Measurements from ENCODE around the gene SLX9.

The SLX9 gene

DNA sequence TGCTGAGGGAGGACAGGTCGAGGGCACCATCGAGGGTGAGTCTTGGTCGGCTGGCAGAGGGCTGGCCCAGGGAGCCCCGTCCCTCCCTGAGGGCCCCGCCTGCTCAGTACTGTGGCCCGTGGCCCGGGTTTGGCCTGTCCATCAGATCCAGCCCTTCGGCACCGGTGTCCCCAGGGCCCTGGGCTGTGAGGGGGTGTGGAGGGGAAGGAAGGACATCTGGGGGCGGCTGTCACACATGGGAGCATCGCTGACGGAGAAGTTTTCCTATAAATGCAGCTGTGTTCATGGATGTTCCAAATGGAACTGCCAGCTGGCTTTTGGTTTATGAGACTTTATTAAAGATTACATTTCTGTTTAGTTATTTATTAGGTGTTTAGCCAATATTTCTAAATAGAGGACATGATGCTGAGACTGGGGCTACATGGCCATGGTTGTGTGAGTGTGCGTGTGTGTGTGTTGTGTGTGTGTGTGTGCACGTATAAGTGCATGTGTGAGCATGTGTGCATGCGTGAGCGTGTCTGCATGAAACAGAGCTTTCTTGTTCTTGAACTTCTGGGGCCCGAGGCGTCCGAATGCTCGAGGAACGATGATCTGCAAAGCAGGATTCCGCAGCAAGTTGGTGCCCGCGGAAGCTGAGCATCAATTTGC, 54.3 kb downstream of the SLX9 start:
- no peak for DNase-seq

DNA sequence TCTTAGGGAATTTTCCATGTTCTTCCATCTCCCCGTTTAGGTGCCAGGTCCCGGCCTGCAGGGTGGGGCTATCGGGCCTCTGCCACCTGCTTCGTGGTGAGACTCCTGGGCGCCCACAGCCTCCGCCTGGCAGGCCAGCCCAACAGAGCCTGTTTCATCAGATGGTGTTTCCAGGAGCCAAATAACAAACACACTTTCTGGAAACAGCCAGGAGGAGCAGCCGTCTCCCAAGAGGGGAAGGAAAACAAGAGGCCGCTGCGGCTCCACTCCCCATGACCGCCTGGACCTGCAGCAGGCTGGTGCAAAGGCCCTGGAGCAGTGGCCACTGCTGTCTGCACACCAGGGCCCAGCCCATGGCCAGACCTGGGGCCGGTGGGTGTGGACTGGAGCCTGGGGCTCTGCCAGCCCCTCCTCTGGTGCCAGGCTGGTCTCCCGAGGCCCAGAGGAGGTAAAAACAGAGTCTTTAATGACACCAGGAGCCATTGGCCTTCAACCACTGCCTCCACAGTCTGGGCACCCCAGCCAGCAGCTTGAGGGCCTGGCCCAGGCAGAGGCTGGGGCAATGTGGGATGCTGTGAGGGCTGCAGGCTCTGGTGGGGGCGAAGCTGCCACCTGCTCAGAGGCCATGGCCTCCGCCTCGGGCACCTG, 55.0 kb downstream of the SLX9 start:
- DNase-seq = no peak

DNA sequence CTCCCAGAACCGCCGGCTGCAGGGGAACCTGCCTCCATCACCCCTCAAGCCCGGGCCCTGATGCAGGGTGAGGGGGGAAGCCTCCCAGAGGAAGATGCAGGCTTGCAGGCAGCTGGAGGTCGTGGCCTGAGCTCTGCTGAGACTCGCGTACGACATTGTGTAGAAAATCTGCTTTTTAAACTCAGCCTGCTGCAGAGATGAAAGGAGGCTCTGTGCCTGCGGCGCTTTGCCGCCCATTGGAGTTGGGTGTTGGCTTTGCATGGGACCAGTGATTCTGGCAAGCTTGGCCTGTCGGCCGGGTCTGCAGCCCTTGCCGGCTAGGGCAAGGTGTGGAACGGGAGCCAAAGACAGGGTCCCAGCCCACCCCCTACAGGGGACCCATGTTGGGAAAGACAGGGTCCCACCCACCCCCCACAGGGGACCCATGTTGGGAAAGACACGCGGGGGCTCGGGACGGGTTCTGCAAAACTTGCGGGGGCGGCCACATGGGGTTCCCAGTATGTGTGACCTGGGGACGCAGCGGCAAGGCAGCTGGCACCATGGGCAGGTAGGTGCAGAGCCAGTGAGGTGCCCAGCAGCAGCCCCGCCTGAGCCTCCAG, 55.6 kb downstream of the SLX9 start:
- DNase-seq = no peak

DNA sequence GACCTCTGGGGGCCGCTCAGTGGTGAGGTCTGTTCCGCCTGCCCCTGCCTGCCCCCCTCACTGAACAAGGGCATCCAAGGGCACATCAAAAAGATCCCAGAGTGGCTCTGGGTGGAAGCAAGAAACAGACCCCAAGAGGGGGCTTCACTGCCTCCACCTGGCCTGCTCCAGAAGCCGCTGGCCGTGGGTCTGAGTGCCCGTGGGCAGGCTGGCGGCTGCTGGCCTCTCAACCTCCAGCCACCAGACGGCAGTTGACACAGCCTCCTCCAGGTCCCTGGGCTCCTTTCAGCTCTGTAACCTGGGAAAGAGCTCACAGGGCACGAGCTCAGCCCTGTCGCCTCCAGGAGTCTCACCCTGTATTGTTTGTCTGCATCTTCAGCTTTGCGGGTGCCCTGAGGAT, 56.3 kb downstream of the SLX9 start:
- DNase-seq = no peak

DNA sequence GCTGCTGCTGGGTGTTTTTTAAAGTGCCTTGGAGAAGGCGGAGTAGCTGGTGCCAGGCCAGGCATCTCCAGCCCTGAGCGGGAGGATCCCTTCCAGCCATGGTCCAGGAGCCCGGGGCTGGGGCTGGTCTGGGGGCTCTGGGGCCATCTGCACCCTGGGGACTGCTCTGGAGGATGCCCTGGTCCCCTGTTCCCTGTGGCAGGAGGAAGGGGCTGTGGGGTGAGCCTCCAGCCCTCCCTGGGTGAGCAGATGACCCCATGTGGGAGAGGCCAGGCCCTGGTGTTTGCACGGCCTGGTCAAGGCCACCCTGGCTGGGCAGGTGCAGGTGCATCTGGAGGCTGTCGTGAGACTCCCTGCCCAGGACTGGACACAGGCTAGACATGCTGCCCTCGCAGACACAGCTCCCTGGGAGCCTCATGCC, 56.7 kb downstream of the SLX9 start:
- no peak for DNase-seq

DNA sequence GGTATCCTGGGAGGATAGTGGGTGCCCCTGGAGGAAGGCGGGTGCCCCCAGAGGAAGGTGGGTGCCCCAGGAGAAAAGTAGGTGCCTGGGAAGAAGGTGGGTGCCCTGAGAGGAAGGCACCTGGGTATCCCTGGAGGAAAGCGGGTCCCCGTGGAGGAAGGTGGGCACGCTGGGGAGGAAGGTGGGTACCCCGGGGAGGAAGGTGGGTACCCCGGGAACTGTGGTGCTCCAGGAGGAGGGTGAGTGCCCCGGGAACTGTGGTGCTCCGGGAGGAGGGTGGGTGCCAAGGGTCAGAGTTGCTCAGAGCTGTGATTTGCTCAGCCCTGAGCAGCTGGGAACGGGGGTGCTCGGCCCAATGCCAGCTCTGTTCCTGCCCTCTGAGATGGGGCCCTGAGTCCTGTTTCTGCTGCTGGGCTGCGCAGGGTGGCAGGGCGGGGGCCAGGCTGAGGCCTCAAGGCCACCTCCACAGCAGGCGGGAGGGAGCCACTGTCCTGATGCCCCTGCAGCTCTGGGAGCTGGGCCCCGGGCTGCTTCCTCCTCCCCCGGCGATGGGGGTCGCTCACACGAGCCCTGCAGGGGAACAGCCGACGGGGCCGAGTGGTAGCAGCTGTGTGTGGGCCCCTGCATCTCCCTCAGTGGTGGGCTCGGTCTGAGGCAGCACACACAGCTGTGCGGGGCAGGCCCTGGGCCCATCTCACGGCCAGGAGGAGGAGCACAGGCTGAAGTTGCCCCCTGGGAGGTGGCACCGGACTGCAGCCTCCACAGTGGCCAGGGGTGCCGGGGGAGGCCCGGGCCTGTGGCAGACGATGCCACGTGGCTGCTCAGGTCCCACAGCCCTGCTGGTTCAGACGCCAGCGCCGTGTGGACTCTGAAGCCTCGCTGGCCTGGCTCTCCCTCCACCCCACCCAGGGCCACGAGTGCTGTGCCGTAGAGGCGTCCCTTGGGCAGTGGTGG, 57.4 kb downstream of the SLX9 start:
- no peak for DNase-seq

GRCh38 chr21:44998086-44998620, 58.3 kb downstream of the SLX9 start:
- DNase-seq = no peak

DNA sequence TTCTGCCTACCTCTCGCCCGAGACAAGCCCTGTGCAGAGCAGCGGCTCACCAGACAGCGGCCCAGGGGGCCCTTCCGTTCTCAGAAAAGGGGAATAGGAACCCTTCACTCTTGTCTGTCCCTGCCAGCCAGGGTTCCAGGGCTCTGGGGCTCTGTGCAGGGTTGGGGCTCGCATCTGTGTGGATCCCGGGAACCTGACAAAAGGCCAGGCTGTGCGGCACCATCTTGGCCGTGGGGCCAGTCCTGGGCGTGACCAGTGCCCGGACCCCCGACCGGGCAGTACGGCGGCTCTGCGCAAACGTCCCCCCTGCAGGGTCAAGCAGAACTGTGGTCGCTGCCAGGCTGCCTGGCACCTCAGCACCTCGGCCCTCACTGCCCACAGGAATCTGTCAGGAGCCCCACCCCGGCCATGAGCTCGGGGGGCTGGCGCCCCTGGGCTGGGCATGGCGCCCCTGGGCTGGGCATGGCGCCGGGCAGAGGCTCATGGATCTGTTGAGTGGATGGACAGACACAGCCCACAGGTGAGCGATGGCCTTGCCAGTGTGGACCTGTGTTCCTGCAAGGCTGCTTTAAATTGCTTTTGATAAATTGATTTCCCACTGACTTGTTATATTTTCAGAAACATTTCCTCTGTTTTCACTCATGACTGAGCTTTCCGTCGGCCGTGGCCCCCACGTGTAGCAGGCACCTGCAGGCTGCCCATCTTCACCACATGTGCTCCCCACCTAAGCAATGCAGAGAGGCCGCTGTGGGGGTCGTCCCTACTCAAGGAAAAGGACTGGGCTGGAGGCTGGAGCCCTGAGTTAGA, 59.0 kb downstream of the SLX9 start:
- DNase-seq = no peak

DNA sequence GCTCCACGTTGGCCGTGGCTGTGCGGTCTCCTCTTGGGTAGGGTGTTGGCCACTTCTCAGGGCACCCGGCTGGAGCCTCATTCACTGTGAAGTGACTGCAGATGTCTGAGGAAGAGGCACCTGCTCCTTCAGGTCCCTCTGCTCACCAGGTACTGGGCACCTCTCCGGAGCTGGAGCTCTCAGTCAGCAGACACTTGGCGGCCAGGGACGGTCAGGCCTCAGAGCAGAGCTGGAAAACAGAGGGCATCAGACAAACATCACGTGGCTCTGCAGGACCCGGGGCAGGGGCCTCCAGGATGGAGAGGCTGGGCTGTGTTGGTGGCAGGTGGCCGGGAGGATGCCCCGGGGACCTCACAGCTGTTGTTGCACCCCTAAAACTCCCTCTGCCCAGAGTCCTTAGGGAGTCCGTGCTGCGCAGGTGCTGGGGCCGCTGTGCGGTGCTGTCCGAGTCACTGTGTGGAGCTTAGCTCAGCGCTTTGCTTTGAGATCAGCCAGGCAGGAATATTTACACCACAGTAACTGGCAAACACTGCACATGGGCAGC, 59.7 kb downstream of the SLX9 start:
- no peak for DNase-seq

DNA sequence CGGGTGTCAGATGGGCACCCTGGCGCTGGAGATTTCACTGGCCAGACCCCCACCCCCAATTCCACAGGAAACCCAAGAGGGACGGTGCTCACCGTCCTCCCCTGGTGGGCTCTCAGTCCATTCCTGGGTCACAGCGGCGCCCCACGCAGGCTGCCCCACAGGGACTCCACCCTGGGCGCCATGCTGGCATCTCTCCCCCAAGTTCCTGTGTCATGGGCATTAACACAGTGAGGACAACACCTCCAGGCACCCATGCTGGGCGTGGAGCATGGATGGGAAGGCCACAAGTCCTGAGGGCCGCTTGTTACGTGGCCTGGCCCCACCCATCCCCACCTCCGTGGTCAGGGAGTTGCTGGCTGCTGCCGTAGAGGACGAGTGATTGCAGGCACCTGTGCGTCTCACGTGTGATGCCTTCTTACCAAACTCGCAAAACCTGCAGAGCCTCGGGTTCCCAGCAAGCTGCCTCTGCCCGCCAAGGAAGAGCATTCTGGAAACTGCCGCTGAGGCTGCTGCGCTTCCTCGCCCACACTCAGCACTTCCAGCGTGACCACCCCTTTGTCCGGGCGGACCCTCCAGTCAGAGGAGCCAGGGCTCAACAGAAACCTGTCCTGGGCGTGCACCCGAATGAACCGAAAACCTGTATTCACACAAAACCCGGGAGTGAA, 60.3 kb downstream of the SLX9 start:
- DNase-seq = no peak

DNA sequence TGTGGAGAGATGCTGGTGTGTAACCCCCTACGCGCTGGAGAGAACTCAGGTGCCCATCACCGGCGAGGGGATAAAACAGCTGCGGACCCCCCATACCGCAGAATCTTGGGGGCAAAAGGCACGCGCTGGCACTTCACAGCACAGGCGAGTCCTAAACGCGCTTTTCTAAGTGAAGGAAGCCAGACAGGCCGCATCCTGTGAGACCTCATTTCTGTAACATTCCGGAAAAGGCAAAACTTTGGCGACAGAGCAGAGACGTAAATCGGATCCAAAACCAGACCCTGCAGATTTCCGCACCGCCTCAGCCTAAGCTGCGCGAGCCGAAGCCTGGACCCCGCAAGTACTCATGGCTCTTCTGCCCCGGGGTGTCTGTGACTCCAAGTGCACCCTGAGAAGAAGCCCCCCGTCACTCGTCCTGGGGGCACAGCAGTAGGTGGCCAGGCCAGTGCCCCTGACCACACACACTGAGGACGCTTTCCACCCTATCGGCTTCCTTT, 60.9 kb downstream of the SLX9 start:
- no peak for DNase-seq

DNA sequence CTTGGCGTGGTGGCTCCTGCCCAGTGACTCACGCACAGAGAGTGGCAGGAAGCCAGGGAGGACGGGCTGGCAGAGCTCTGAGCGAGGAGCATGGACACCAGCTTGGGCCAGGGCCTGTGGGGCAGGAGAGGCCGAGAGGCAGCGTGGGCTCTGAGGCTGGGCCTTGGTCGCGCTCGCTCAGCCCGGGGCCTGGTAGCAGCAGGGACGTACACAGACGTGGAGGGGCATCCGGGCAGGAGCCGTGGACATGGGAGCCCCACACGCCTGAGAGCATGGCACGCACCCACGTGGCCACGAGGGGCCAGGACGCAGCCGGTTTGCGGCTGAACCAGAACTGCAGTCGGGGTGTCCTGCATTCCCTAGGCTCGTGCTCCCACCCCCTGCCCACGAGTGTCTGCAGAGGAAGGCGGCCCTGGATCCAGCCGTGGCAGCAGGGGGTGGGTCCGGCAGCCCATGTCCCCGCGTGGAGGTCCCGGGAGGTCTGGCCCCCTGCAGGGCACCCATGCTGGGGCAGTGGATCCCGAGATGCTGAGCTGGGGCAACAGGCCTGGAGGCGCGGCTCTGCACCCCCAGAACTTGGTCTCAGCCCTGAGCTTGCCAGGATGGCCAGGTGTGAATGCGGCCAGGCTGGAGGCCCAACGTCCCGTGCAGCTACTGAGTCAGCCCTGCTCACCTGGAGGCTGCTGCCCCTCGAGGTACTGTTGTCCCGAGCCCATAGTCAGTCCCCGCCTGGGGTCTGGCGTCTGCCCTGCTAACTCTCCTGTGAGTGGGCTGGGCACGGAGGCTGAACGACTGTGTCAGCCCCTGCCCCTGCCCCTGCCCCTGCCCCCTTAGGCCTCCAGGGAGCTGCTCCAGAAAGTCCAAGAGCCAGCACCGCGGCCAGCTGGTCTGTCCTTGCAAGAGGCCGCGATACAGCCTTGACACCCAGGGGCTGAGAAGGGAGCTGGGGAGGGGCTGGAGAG, 61.6 kb downstream of the SLX9 start:
- no peak for DNase-seq

- no peak for DNase-seq
Measured at GRCh38 chr21:45002381-45003204, 62.8 kb downstream of the SLX9 start.

DNA sequence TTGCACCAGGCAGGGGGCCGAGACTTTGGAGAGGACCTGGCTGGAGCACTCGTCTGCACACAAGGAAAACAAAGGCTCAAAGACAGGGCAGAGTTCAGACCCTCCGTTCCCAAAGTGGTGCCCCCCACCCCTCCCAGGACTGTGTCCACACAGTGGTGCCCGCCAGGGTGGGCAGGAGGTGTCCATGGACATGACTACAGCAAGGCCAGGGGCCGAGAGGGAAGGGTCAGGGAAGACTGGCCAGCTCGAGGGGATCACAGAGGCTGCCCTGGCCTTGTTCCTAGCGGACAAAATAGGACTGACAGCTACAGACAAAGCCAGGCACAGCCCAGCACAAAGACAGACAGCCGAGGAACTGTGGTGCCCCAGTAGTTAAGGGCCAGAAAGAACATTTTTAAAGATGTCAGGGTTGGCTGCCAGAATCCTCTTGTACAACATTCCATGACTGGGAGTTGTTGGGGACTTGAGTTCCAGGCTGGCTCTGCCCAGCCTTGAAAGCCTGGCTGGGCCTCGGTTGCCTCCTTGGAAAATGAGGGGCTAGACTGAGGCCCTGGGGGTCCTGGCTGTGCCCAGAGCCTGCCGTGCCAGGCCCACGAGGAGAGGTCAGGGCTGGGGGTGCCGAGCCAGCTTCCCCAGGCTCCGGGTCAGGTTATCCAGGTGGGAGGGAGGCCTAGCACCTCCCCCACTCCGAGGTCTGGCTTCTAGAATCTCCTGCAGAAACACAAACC, 63.7 kb downstream of the SLX9 start:
- DNase-seq = no peak

DNA sequence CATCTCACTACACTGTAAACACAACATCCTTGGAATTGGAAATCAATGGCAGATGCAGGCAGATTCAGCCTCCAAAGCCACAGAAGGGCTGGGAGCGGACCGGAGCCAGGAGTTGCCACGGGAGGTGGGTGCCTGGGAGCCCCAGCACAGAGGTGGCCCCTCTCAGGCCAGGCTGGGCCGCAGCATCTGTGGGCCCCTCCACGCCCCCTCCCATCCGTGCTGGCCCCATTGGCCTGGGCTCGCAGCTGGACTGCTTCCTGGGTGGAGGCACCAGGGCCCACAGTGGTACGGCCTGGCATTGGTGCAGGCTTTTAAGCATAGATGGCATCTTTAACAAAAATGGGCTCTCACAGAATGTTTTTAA, 64.2 kb downstream of the SLX9 start:
- DNase-seq = no peak

GRCh38 chr21:45004481-45005247, 64.8 kb downstream of the SLX9 start:
- DNase-seq = no peak

DNA sequence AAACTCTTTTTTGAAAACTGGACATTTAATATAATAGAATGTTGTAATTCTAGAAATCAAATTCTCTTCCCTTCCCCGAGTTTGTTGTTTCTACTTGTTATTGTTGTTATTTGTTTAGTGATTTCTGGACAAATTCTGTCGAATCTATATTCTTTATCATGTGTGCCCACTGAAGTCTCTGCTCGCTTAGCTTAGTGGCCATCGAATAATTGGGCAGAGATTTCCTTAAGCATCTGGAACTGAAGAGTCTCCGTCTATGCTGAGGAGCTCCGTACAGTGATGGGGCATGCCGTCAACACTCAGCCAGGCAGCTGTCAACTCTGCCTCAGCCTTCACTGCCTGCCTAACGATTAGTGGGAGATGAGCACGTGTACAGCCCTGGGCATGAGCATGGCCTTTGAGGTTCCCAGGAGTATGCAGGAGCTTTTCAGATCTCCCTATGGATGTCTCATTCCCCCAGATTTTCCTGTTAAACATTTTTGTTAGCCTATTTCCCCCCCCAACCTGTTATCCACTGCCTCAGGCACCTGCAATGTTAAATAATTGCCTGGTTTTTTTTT, 66.8 kb downstream of the SLX9 start:
- no peak for DNase-seq

Measured in NCI-H1417 treated with DMSO at 0.1 percent for 48 hours (cell line).